Measurements from ENCODE around the gene FFAR2.
"Not testable (repeated sequence)": the region's sequence is repeated elsewhere in the genome, so short reads cannot be mapped to it uniquely, and the experiment has no call there.

- not testable (repeated sequence) for TF ChIP-seq EZH2 (IDR thresholded peaks at IDR 0.05; ENCODE audit: borderline replicate concordance, low read length); CTCF (conservative IDR thresholded peaks at IDR 0.05 in 1 of 2, IDR thresholded peaks at IDR 0.05 in 1 of 2; ENCODE audit: extremely low read depth in 1 of 2, insufficient read depth in 1 of 2, low read depth in 1 of 2, low read length in 2 of 2)
Measured at GRCh38 chr19:35471075-35471474, 23.0 kb downstream of the FFAR2 start.

All from mammary epithelial cell (primary cell).